AG04450 (cell line): Measurements from ENCODE around the gene FGD5. TPM values are rescaled to one million over a fixed set of nuclear protein-coding genes. Genes with fewer than 3 reads are reported as not detected.

Experiments
- CTCF ChIA-PET: fragments of 300-600, 350-600 bp; formaldehyde crosslinking; extraction: SDS; loops from one replicate; lab custom pipeline; 2022; ENCODE audit warnings: antibody characterized with exemption, inconsistent platforms; lab: Charles Lee
- POLR2A ChIA-PET: fragments of 350-600 bp; formaldehyde crosslinking; extraction: SDS; loops from one replicate; lab custom pipeline; 2021; ENCODE audit warnings: antibody characterized with exemption, inconsistent platforms; lab: Yijun Ruan, JAX
- DNase-seq: peaks from one replicate; pipeline ENCODE4 v3.0.0-alpha.2; 2011; ENCODE audit warnings: low read depth, low spot score
- H3K27ac ChIP-seq: one replicate; pipeline ENCODE4 v1.5.1; 2012; ENCODE audit warnings: low read depth, low read length, control low read depth
- H3K27me3 ChIP-seq: one replicate; pipeline ENCODE4 v1.6.0; 2012; ENCODE audit warnings: low read length; ENCODE audit not compliant: control insufficient read depth, insufficient read depth
- H3K4me3 ChIP-seq: 2 replicates; pipeline ENCODE4 v1.5.1; 2011; ENCODE audit warnings: mild to moderate bottlenecking, low read depth, low read length, control low read depth
- H3K9me3 ChIP-seq: 2 replicates; pipeline ENCODE4 v1.5.1; 2012; ENCODE audit warnings: low read length; ENCODE audit not compliant: control insufficient read depth, insufficient read depth
- polyA plus RNA-seq: library from polyadenylated mRNA; depleted of rRNA; stranded (reverse); fragments of >200 nt; gene quantifications from 2 replicates; pipeline ENCODE4 v1.2.3, GENCODE V29; 2011
- TF ChIP-seq, protein P1 (sequence below): IDR thresholded peaks from 2 replicates; pipeline ENCODE4 v1.5.1; 2011; ENCODE audit warnings: low read depth, low read length, control low read depth, inconsistent platforms

FGD5 gene
- polyA plus RNA-seq, 1 experiment: not detected

- no peak for DNase-seq
- ChIA-PET CTCF (no interaction called here), POLR2A (no interaction called here)
- Histone ChIP-seq H3K9me3 (no peaks in the 10 kb centered on the region), H3K27me3 (peaks cover 9% of the 10 kb centered on the region), H3K4me3 (no peak overlapping the region), H3K27ac (no peak overlapping the region)
- TF ChIP-seq, protein P1, sequence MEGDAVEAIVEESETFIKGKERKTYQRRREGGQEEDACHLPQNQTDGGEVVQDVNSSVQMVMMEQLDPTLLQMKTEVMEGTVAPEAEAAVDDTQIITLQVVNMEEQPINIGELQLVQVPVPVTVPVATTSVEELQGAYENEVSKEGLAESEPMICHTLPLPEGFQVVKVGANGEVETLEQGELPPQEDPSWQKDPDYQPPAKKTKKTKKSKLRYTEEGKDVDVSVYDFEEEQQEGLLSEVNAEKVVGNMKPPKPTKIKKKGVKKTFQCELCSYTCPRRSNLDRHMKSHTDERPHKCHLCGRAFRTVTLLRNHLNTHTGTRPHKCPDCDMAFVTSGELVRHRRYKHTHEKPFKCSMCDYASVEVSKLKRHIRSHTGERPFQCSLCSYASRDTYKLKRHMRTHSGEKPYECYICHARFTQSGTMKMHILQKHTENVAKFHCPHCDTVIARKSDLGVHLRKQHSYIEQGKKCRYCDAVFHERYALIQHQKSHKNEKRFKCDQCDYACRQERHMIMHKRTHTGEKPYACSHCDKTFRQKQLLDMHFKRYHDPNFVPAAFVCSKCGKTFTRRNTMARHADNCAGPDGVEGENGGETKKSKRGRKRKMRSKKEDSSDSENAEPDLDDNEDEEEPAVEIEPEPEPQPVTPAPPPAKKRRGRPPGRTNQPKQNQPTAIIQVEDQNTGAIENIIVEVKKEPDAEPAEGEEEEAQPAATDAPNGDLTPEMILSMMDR: no peak
Observed at GRCh38 chr3:14891135-14892132, 72.7 kb downstream of the FGD5 start.

DNA sequence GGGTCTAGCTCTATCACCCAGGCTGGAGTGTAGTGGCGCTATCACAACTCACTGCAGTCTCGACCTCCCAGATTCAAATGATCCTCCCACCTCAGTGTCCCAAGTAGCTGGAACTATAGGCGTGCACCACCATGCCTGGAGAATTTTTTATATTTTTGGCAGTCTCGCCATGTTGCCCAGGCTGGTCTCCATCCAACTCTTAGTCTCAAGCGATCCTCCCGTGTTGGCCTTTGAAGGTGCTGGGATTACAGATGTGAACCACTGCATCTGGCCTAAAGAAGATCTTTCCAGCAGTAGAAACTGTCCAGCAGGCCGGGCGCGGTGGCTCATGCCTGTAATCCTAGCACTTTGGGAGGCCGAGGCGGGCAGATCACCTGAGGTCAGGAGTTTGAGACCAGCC is 73.5 kb downstream of the FGD5 start:
- H3K27me3 ChIP-seq: peaks cover 11% of the 10 kb centered on the region
- TF ChIP-seq, protein P1: no peak
- ChIA-PET POLR2A (no interaction called here), CTCF (no interaction called here)
- no peak overlapping the region for H3K27ac ChIP-seq
- DNase-seq: no peak
- no peaks in the 10 kb centered on the region for H3K9me3 ChIP-seq
- no peak overlapping the region for H3K4me3 ChIP-seq

- Histone ChIP-seq H3K9me3 (no peaks in the 10 kb centered on the region), H3K27ac (no peak overlapping the region), H3K4me3 (no peak overlapping the region), H3K27me3 (peaks cover 17% of the 10 kb centered on the region)
- POLR2A ChIA-PET: no interaction called here
- DNase-seq: no peak
- CTCF ChIA-PET: interaction anchor here (0.6 to 1.5 kb wide), 2 partner anchors 220 to 1244 kb away, joined by 3 to 4 read pairs; no protein-coding TSS in a partner anchor
- TF ChIP-seq, protein P1: no peak
Observed at GRCh38 chr3:14894085-14894484, 75.3 kb downstream of the FGD5 start.

DNA sequence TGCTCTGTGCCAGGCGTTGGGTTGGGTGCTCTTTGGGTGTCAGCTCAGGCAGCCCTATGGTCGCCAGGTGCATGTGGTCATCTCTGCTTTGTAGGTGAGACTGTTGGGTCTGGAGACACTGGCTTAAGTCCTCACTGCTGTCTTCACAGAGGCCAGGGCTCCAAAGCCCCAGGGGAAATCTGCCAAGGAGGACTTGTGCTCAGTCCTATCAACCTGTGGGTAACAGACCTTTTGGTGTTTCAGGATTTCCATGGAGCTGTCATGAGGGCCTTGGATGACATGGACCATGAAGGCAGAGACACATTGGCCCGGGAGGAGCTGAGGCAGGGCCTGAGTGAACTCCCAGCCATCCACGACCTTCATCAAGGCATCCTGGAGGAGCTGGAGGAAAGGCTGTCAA is 78.5 kb downstream of the FGD5 start:
- Histone ChIP-seq H3K27ac (no peak overlapping the region), H3K27me3 (peaks cover 12% of the 10 kb centered on the region), H3K9me3 (no peaks in the 10 kb centered on the region), H3K4me3 (no peak overlapping the region)
- TF ChIP-seq, protein P1: no peak
- DNase-seq: no peak
- ChIA-PET CTCF (no interaction called here), POLR2A (no interaction called here)

GRCh38 chr3:14898929-14899328 is 80.2 kb downstream of the FGD5 start:
- Histone ChIP-seq H3K4me3 (no peak overlapping the region), H3K27ac (no peak overlapping the region), H3K27me3 (peaks cover 15% of the 10 kb centered on the region), H3K9me3 (no peaks in the 10 kb centered on the region)
- DNase-seq: no peak
- CTCF ChIA-PET: no interaction called here
- TF ChIP-seq, protein P1: no peak
- POLR2A ChIA-PET: no interaction called here
